Uterus (tissue), 4 donors: ENCODE data around the gene PELI2. TPM values are rescaled to one million over a fixed set of nuclear protein-coding genes. Genes with fewer than 3 reads are reported as not detected.

ENCODE experiments used
- DNase-seq, 2 donors: peaks; one replicate each; pipeline ENCODE4 v3.0.0-alpha.2; 2019 to 2020
- H3K27ac ChIP-seq, 2 donors: fragments of 200-600 bp; sonication (generic); 1 replicate in 1 of 2; 2 replicates in 1 of 2; pipeline ENCODE4 v1.5.1; 2016 to 2018
- H3K27me3 ChIP-seq, 2 donors: fragments of 200-600 bp; sonication (generic); one replicate each; pipeline ENCODE4 v1.5.1; 2018 to 2019; ENCODE audit warnings: control low read depth in 1 of 2
- H3K36me3 ChIP-seq, 2 donors: fragments of 200-600 bp; sonication (generic); one replicate each; pipeline ENCODE4 v1.5.1; 2019; ENCODE audit warnings: control low read depth in 1 of 2
- H3K4me1 ChIP-seq, 2 donors: fragments of 200-600 bp; sonication (generic); one replicate each; pipeline ENCODE4 v1.5.1; 2018 to 2019; ENCODE audit warnings: control low read depth in 1 of 2
- H3K4me3 ChIP-seq, 2 donors: fragments of 200-600 bp; sonication (generic); 1 replicate in 1 of 2; 2 replicates in 1 of 2; pipeline ENCODE4 v1.5.1; 2018 to 2019; ENCODE audit warnings: mild to moderate bottlenecking in 1 of 2
- H3K9me3 ChIP-seq, 2 donors: fragments of 200-600 bp; sonication (generic); one replicate each; pipeline ENCODE4 v1.5.1; 2019; ENCODE audit warnings: control low read depth in 1 of 2
- CTCF ChIP-seq, 4 experiments: fragments of 200-600 bp in 2 of 4; fragments of 450-650 bp in 2 of 4; sonication (generic) in 2 of 4; IDR thresholded peaks; one replicate each; pipeline ENCODE4 v1.5.1; 2016 to 2019; ENCODE audit warnings: antibody characterized with exemption in 4 of 4, mild to moderate bottlenecking in 2 of 4, moderate library complexity in 1 of 4
- POLR2A ChIP-seq, 2 donors: fragments of 450-650 bp; IDR thresholded peaks; one replicate each; pipeline ENCODE4 v1.6.1; 2016; ENCODE audit warnings: antibody characterized with exemption in 2 of 2, mild to moderate bottlenecking in 1 of 2, moderate library complexity in 1 of 2
- intact Hi-C: fragments of 100-400 bp; cut with DNase I; formaldehyde crosslinking; loops from one replicate; pipeline ENCODE4 v1.15.1; 2023; ENCODE audit warnings: low total_unique reads
- total RNA-seq, 4 donors: library from RNA; depleted of rRNA in 3 of 4; stranded (reverse); fragments of >200 nt in 3 of 4; gene quantifications; one replicate each; pipeline versions ENCODE4 v1.1.0 to v1.2.4, GENCODE V29; 2014 to 2023
- donor health status: DM: yes; HTN: yes; CAD: no.

The PELI2 gene
- total RNA-seq, 4 donors from 2014 or later: 15.6 to 24.3 (median 17.0) TPM

DNA sequence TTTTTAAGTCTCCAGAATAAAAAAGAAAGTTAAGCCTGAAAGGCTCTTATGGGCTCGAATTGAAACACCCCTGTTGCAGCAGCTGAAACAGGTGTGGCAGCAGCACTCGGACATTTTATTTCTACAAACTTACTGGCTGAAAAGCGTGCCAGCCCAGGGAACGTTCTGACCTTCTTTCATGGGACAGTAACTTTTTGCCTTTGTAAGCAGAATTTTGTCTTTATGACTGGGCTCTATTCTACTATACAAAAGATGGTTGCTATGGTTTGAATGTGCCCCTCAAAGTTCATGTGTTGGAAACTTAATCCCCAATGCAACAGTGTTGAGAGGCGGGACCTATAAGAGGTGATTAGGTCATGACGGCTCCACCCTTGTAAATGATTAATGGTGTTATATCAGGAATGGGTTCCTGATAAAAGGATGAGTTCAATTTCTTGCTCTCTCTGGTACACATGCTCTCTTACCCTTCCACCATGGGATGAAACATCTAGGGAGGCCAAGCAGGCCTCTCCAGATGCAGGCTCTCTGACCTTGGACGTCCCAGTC lies 52.7 kb downstream of the PELI2 start:
- no peaks in the 10 kb centered on the region for H3K9me3 ChIP-seq
- H3K4me3 ChIP-seq: no peak overlapping the region
- no peaks in the 10 kb centered on the region for H3K4me1 ChIP-seq
- no peaks in the 10 kb centered on the region for H3K36me3 ChIP-seq
- TF ChIP-seq CTCF (IDR thresholded peaks at IDR 0.05) (no peak), POLR2A (IDR thresholded peaks at IDR 0.05) (no peak)
- H3K27me3 ChIP-seq: no peaks in the 10 kb centered on the region
- no peak overlapping the region for H3K27ac ChIP-seq
- intact Hi-C loops: no loop called here
- DNase-seq: no peak

- H3K9me3 ChIP-seq: no peaks in the 10 kb centered on the region
- DNase-seq: no peak
- intact Hi-C loops: no loop called here
- H3K27me3 ChIP-seq: no peaks in the 10 kb centered on the region
- no peak overlapping the region for H3K4me3 ChIP-seq
- no peaks in the 10 kb centered on the region for H3K4me1 ChIP-seq
- peak overlapping the region; percentile 46 to 57 for H3K27ac ChIP-seq
- H3K36me3 ChIP-seq: no peaks in the 10 kb centered on the region
- no peak for TF ChIP-seq CTCF (IDR thresholded peaks at IDR 0.05)
- TF ChIP-seq POLR2A (IDR thresholded peaks at IDR 0.05): no peak
These were observed 53.9 kb downstream of the PELI2 start for GRCh38 chr14:56172074-56172473.

DNA sequence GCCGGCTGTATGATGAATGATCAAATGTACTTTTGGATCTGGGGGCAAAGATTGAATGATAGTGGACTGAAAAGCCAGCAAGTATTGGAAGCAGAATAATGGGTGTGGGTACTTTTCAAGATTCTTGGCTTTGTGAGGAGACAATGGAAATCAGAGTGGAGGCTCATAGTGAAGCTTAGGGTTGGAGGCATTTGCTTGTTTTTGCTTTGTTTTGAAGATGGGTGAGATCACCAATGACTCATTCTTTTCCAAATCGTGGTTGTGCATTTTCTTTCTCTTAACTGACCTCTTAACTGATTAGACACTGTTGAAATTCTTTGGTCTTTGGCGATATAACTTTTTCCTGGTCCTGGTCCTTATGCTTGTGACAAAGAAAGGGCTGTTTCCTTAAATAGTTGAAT lies 54.4 kb downstream of the PELI2 start:
- Histone ChIP-seq H3K27ac (peak overlapping the region; percentile 46 to 57), H3K27me3 (no peaks in the 10 kb centered on the region), H3K36me3 (no peaks in the 10 kb centered on the region), H3K4me1 (no peaks in the 10 kb centered on the region), H3K4me3 (no peak overlapping the region), H3K9me3 (no peaks in the 10 kb centered on the region)
- DNase-seq: no peak
- intact Hi-C loops: no loop called here
- TF ChIP-seq POLR2A (IDR thresholded peaks at IDR 0.05) (no peak), CTCF (IDR thresholded peaks at IDR 0.05) (no peak)

DNA sequence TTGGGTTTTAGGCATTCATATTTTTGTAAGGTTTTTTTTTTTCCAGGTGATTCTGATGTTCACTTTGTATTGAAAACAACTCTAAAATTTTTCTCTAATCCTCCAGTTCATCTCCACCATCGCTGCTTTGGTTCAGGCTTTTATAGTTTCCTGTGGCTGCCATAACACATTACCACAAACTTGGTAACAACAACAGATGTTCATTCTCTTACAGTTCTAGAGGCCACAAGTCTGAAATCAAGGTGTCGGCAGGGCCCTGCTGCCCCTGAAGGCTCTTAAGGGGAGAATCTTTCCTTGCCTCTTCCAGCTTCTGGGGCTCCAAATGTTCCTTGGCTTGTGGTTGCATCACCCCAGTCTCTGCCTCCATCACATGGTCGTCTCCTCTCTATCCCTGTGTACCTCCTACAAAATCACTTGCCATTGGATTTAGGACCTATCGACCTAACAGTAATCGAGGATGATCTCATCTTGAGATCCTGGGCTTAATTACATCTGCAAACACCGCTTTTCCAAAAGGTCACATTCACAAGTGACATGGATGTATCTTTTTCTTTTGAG lies 55.2 kb downstream of the PELI2 start:
- intact Hi-C loops: no loop called here
- no peaks in the 10 kb centered on the region for H3K4me1 ChIP-seq
- H3K27ac ChIP-seq: peak overlapping the region in 1 of 2 donors; percentile 57
- H3K27me3 ChIP-seq: no peaks in the 10 kb centered on the region
- no peak for DNase-seq
- H3K4me3 ChIP-seq: no peak overlapping the region
- H3K36me3 ChIP-seq: no peaks in the 10 kb centered on the region
- TF ChIP-seq CTCF (IDR thresholded peaks at IDR 0.05) (no peak), POLR2A (IDR thresholded peaks at IDR 0.05) (no peak)
- no peaks in the 10 kb centered on the region for H3K9me3 ChIP-seq

DNA sequence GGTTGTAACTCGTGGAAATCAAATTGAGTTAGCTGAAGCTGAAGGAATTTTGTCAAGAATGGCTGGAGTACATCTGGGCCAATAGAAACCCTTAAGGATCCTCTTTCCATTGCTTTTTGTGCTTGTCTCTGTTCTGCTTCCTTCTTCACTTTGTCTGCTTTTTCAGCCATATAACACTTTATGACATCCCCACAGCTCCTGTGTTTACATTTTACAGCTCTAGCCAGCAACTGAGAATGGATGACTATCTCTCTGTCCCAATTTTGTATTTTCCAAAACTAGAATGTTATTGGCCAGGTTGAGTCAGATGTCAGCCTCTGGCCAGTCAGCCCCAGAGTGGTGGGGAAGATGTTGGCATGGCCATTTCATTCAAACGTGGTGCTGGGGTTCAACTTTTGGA lies 57.6 kb downstream of the PELI2 start:
- intact Hi-C loops: no loop called here
- DNase-seq: no peak
- TF ChIP-seq CTCF (IDR thresholded peaks at IDR 0.05): no peak
- TF ChIP-seq POLR2A (IDR thresholded peaks at IDR 0.05): no peak
- Histone ChIP-seq H3K4me1 (no peaks in the 10 kb centered on the region), H3K36me3 (no peaks in the 10 kb centered on the region), H3K27ac (no peak overlapping the region), H3K4me3 (no peak overlapping the region), H3K9me3 (no peaks in the 10 kb centered on the region), H3K27me3 (no peaks in the 10 kb centered on the region)
